ENCODE data around the gene BTN2A1.

- TF ChIP-seq YY1 (IDR thresholded peaks at IDR 0.05; ENCODE audit: insufficient read depth, insufficient read length) (no peak), ZNF274 (IDR thresholded peaks at IDR 0.05; ENCODE audit: low read depth, low read length) (no peak), SUZ12 (IDR thresholded peaks at IDR 0.05; ENCODE audit: extremely low read depth, insufficient read depth, insufficient read length) (no peak)
Measured at GRCh38 chr6:26493258-26493657, 35.5 kb downstream of the BTN2A1 start.
